SK-N-SH (cell line): ENCODE measurements around the gene CNTNAP2. TPM values are rescaled to one million over a fixed set of nuclear protein-coding genes. Genes with fewer than 3 reads are reported as not detected.

Experiments
- CTCF ChIA-PET: fragments of 300-600, 350-600 bp; formaldehyde crosslinking; extraction: SDS; loops from one replicate; lab custom pipeline; 2021; lab: Yijun Ruan, JAX
- POLR2A ChIA-PET: fragments of 350-600 bp; sonication (Branson Sonifier 250); formaldehyde crosslinking; extraction: SDS; loops from one replicate; lab custom pipeline; 2020; ENCODE audit warnings: antibody characterized with exemption, inconsistent platforms; lab: Yijun Ruan, JAX
- DNase-seq: peaks from one replicate; pipeline ENCODE4 v3.0.0; 2012
- H2AFZ ChIP-seq: fragments of 200-600 bp; sonication (generic); 2 replicates; pipeline ENCODE4 v1.8.1; 2016; ENCODE audit warnings: antibody characterized with exemption, mild to moderate bottlenecking, low read depth
- H3F3A ChIP-seq: fragments of 200-600 bp; sonication (generic); replicated peaks from 2 replicates; pipeline ENCODE3; 2016; ENCODE audit warnings: antibody characterized with exemption, mild to moderate bottlenecking; ENCODE audit not compliant: insufficient read depth
- H3K27ac ChIP-seq, 2 experiments: fragments of 200-500 bp in 1 of 2; fragments of 200-600 bp in 1 of 2; sonication (Bioruptor generic) in 1 of 2; sonication (generic), shearing (Covaris generic) in 1 of 2; 2 replicates each; pipeline versions ENCODE4 v1.5.1 to v1.6.1; 2014 to 2016; ENCODE audit warnings: low read depth in 2 of 2, inconsistent platforms in 1 of 2, low read length in 1 of 2, mild to moderate bottlenecking in 1 of 2, mixed read lengths in 1 of 2
- H3K27me3 ChIP-seq: fragments of 200-600 bp; sonication (generic), shearing (Covaris generic); 2 replicates; pipeline ENCODE4 v1.6.1; 2016; ENCODE audit warnings: mixed run types; ENCODE audit not compliant: insufficient read depth
- H3K36me3 ChIP-seq, 2 experiments: fragments of 200-500 bp in 1 of 2; fragments of 200-600 bp in 1 of 2; sonication (Bioruptor generic) in 1 of 2; sonication (generic) in 1 of 2; replicated peaks in 1 of 2; 2 replicates each; pipeline versions ENCODE3 to v1.5.1; 2014 to 2016; ENCODE audit warnings: low read length in 1 of 2, mild to moderate bottlenecking in 1 of 2; ENCODE audit not compliant: insufficient read depth in 2 of 2, control insufficient read depth in 1 of 2
- H3K4me1 ChIP-seq, 2 experiments: fragments of 200-500 bp in 1 of 2; fragments of 200-600 bp in 1 of 2; sonication (Bioruptor generic) in 1 of 2; sonication (generic), shearing (Covaris generic) in 1 of 2; 2 replicates each; pipeline versions ENCODE4 v1.5.1 to v1.6.1; 2014 to 2016; ENCODE audit warnings: low read depth in 1 of 2, low read length in 1 of 2, mixed run types in 1 of 2; ENCODE audit not compliant: insufficient read depth in 2 of 2, control insufficient read depth in 1 of 2
- H3K4me2 ChIP-seq: fragments of 200-600 bp; sonication (generic), shearing (Covaris generic); 2 replicates; pipeline ENCODE4 v1.6.1; 2017; ENCODE audit warnings: mixed run types
- H3K4me3 ChIP-seq, 2 experiments: fragments of 200-500 bp in 1 of 2; fragments of 200-600 bp in 1 of 2; sonication (Bioruptor generic) in 1 of 2; sonication (generic), shearing (Covaris generic) in 1 of 2; 2 replicates each; pipeline versions ENCODE4 v1.5.1 to v1.8.1; 2014 to 2016; ENCODE audit warnings: low read depth in 2 of 2, inconsistent platforms in 1 of 2, low read length in 1 of 2, mild to moderate bottlenecking in 1 of 2, mixed read lengths in 1 of 2, moderate library complexity in 1 of 2
- H3K79me2 ChIP-seq: fragments of 200-600 bp; sonication (generic); 2 replicates; pipeline ENCODE4 v1.8.1; 2017; ENCODE audit warnings: mild to moderate bottlenecking; ENCODE audit not compliant: insufficient read depth
- H3K9ac ChIP-seq: fragments of 200-600 bp; sonication (generic); 2 replicates; pipeline ENCODE4 v1.6.1; 2017; ENCODE audit warnings: mixed run types
- H3K9me2 ChIP-seq: fragments of 200-600 bp; sonication (generic); 2 replicates; pipeline ENCODE4 v1.6.1; 2017; ENCODE audit warnings: mixed run types
- H3K9me3 ChIP-seq: fragments of 200-600 bp; sonication (generic); 2 replicates; pipeline ENCODE4 v1.6.1; 2017; ENCODE audit warnings: mixed run types, mild to moderate bottlenecking, moderate library complexity
- H4K20me1 ChIP-seq: fragments of 200-600 bp; sonication (generic); 2 replicates; pipeline ENCODE4 v1.6.1; 2017; ENCODE audit warnings: mild to moderate bottlenecking, mixed run types; ENCODE audit not compliant: insufficient read depth
- CHD2 ChIP-seq: fragments of 150-350 bp; IDR thresholded peaks from 2 replicates; pipeline ENCODE4 v1.6.1; 2018; ENCODE audit warnings: low read length; ENCODE audit not compliant: partially characterized antibody
- EP300 ChIP-seq, 2 experiments: IDR thresholded peaks; 2 replicates each; pipeline versions ENCODE4 v1.4.0 to v1.6.1; 2012; ENCODE audit warnings: borderline replicate concordance in 1 of 2, low read depth in 1 of 2, low read length in 1 of 2
- EZH2phosphoT487 ChIP-seq: fragments of 200-600 bp; sonication (generic); IDR thresholded peaks from 2 replicates; pipeline ENCODE4 v1.6.1; 2017; ENCODE audit warnings: low read depth, mixed run types, mild to moderate bottlenecking, antibody characterized with exemption, moderate library complexity, borderline replicate concordance
- FOSL2 ChIP-seq: IDR thresholded peaks from 2 replicates; pipeline ENCODE4 v1.4.0; 2012; ENCODE audit warnings: low read depth, mild to moderate bottlenecking, moderate library complexity, borderline replicate concordance
- FOXM1 ChIP-seq: IDR thresholded peaks from 2 replicates; pipeline ENCODE4 v1.4.0; 2012; ENCODE audit warnings: low read depth, mild to moderate bottlenecking
- GABPA ChIP-seq: IDR thresholded peaks from 2 replicates; pipeline ENCODE4 v1.4.0; 2012; ENCODE audit warnings: low read depth, mild to moderate bottlenecking
- JUND ChIP-seq: IDR thresholded peaks from 2 replicates; pipeline ENCODE4 v1.4.0; 2012
- MEF2A ChIP-seq: IDR thresholded peaks from 2 replicates; pipeline ENCODE4 v1.4.0; 2012; ENCODE audit warnings: low read depth, borderline replicate concordance
- MXI1 ChIP-seq: IDR thresholded peaks from 2 replicates; pipeline ENCODE4 v1.6.1; 2012; ENCODE audit warnings: mild to moderate bottlenecking, low read depth, low read length, improper control_type of control experiment
- NFIC ChIP-seq: IDR thresholded peaks from 2 replicates; pipeline ENCODE4 v1.4.0; 2012; ENCODE audit warnings: borderline replicate concordance
- NRF1 ChIP-seq: IDR thresholded peaks from 2 replicates; pipeline ENCODE4 v1.6.1; 2012; ENCODE audit warnings: low read depth, mild to moderate bottlenecking, low read length
- POLR2AphosphoS5 ChIP-seq: IDR thresholded peaks from 2 replicates; pipeline ENCODE4 v1.6.1; 2012; ENCODE audit warnings: low read depth, low read length
- RCOR1 ChIP-seq: fragments of 150-350 bp; IDR thresholded peaks from 2 replicates; pipeline ENCODE4 v1.6.1; 2017; ENCODE audit warnings: antibody characterized with exemption, low read length
- RXRA ChIP-seq: IDR thresholded peaks from 2 replicates; pipeline ENCODE4 v1.4.0; 2012; ENCODE audit warnings: low read depth, mild to moderate bottlenecking, borderline replicate concordance
- TCF12 ChIP-seq: IDR thresholded peaks from 2 replicates; pipeline ENCODE4 v1.4.0; 2012
- TEAD4 ChIP-seq: IDR thresholded peaks from 2 replicates; pipeline ENCODE4 v1.4.0; 2012; ENCODE audit warnings: mild to moderate bottlenecking, borderline replicate concordance; ENCODE audit not compliant: insufficient read depth
- YY1 ChIP-seq: IDR thresholded peaks from 2 replicates; pipeline ENCODE4 v1.4.0; 2012; ENCODE audit warnings: low read depth, mild to moderate bottlenecking
- WGBS: methylation state at CpG from one replicate; pipeline ENCODE4 v1.1.6; 2017; ENCODE audit warnings: low lambda C conversion rate; 5-methylcytosine and 5-hydroxymethylcytosine counted together
- polyA plus RNA-seq, 3 experiments: library from polyadenylated mRNA; depleted of rRNA; stranded (reverse); fragments of >200 nt; gene quantifications; 2 replicates each; pipeline ENCODE4 v1.2.3, GENCODE V29; 2012
- TF ChIP-seq, protein P1 (sequence below): IDR thresholded peaks from 2 replicates; pipeline ENCODE4 v1.4.0; 2012; ENCODE audit warnings: low read depth
- TF ChIP-seq, protein P2 (sequence below): IDR thresholded peaks from 2 replicates; pipeline ENCODE4 v1.4.0; 2012; ENCODE audit warnings: low read depth, borderline replicate concordance
- TF ChIP-seq, protein P3 (sequence below): IDR thresholded peaks from 2 replicates; pipeline ENCODE4; 2012
- TF ChIP-seq, protein P4 (sequence below): IDR thresholded peaks from 2 replicates; pipeline ENCODE4 v1.4.0; 2012; ENCODE audit warnings: low read depth, borderline replicate concordance

The CNTNAP2 gene
- polyA plus RNA-seq, 1 of the 3 experiments (the other 2 are of a cell fraction), result 3.4 TPM

DNA sequence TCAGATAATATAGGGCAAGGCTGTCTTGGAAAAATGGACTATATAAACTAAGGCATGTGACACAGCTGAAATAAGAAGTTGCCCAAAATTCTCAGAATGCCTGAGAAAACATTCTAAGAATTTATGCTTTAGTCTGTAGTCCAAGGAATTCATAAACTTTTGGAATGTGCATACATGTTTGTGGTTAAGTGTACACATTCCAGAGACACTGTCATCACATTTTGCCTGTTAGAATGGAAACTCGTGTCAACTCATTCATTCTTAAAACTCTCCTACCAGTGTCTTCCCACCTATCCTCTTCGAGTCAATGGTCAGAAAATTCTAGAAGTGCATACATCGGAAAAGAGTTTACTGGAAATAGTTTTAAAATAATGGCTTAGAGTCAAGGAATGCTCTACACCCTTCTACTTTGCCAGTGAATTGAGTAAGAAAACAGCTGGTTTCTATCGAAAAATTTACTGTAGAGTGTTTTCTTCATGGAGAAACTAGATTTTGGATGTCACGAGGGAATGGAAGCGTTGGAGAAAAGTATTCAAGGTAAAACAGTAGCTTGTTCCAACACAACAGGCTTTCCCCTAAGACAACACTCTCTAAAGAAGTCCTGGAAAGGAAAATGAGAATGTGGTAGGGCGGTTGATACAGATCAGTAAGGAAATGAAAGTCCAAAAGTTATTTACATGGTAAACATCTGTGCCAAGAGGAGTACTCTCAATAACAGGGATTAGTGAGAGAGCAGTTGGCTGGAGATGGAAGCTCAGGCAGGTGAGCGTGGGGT, 1296.4 kb downstream of the CNTNAP2 start:
- WGBS, result 66% methylated on average over 8 of the region's 8 CpGs
- H3K9me3 ChIP-seq, result no peaks in the 10 kb centered on the region
- no peaks in the 10 kb centered on the region for H4K20me1 ChIP-seq
- no peak overlapping the region for H3K4me3 ChIP-seq
- H3K27me3 ChIP-seq, result no peaks in the 10 kb centered on the region
- peaks cover 16% of the 10 kb centered on the region for H3F3A ChIP-seq
- POLR2A ChIA-PET, result no interaction called here
- no peaks in the 10 kb centered on the region for H3K9me2 ChIP-seq
- TF ChIP-seq TCF12 (peak; percentile 95), NFIC (peak; percentile 83), TEAD4 (peak; percentile 99), EP300 (IDR thresholded peaks at IDR 0.05; ENCODE audit: borderline replicate concordance in 1 of 2, low read depth in 1 of 2, low read length in 1 of 2) (peak in 1 of 2 experiments; percentile 94; a peak in 3 of 4 replicates), RXRA (peak; percentile 64; the same call in 1 of the 2 replicates), MXI1 (no peak), YY1 (0 out of 2 replicates have a peak, but pooled peaks have one; percentile 20), RCOR1 (no peak), POLR2AphosphoS5 (peak; percentile 62), FOSL2 (peak; percentile 75), FOXM1 (peak; percentile 46; the same call in 1 of the 2 replicates), NRF1 (no peak), JUND (peak; percentile 82), GABPA (0 out of 2 replicates have a peak, but pooled peaks have one; percentile 34), EZH2phosphoT487 (no peak), MEF2A (peak; percentile 59; the same call in 1 of the 2 replicates), CHD2 (no peak)
- TF ChIP-seq, protein P1, sequence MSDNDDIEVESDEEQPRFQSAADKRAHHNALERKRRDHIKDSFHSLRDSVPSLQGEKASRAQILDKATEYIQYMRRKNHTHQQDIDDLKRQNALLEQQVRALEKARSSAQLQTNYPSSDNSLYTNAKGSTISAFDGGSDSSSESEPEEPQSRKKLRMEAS, result peak; percentile 86
- TF ChIP-seq, protein P2, sequence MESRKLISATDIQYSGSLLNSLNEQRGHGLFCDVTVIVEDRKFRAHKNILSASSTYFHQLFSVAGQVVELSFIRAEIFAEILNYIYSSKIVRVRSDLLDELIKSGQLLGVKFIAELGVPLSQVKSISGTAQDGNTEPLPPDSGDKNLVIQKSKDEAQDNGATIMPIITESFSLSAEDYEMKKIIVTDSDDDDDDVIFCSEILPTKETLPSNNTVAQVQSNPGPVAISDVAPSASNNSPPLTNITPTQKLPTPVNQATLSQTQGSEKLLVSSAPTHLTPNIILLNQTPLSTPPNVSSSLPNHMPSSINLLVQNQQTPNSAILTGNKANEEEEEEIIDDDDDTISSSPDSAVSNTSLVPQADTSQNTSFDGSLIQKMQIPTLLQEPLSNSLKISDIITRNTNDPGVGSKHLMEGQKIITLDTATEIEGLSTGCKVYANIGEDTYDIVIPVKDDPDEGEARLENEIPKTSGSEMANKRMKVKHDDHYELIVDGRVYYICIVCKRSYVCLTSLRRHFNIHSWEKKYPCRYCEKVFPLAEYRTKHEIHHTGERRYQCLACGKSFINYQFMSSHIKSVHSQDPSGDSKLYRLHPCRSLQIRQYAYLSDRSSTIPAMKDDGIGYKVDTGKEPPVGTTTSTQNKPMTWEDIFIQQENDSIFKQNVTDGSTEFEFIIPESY, result 0 out of 2 replicates have a peak, but pooled peaks have one; percentile 68
- TF ChIP-seq, protein P3, sequence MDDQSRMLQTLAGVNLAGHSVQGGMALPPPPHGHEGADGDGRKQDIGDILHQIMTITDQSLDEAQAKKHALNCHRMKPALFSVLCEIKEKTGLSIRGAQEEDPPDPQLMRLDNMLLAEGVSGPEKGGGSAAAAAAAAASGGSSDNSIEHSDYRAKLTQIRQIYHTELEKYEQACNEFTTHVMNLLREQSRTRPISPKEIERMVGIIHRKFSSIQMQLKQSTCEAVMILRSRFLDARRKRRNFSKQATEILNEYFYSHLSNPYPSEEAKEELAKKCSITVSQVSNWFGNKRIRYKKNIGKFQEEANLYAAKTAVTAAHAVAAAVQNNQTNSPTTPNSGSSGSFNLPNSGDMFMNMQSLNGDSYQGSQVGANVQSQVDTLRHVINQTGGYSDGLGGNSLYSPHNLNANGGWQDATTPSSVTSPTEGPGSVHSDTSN, result peak; percentile 83
- TF ChIP-seq, protein P4, sequence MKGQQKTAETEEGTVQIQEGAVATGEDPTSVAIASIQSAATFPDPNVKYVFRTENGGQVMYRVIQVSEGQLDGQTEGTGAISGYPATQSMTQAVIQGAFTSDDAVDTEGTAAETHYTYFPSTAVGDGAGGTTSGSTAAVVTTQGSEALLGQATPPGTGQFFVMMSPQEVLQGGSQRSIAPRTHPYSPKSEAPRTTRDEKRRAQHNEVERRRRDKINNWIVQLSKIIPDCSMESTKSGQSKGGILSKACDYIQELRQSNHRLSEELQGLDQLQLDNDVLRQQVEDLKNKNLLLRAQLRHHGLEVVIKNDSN, result 0 out of 2 replicates have a peak, but pooled peaks have one; percentile 3
- H3K79me2 ChIP-seq, result no peaks in the 10 kb centered on the region
- H3K4me2 ChIP-seq, result no peak overlapping the region; the same call in 1 of the 2 replicates
- H3K36me3 ChIP-seq, result no peaks in the 10 kb centered on the region
- peaks cover 4 to 30% of the 10 kb centered on the region in 2 experiments for H3K4me1 ChIP-seq
- H3K27ac ChIP-seq, result peak overlapping the region; percentile 51 to 72; a peak in 3 of 4 replicates
- DNase-seq, result no peak
- CTCF ChIA-PET, result interaction anchor here (0.6 to 2.0 kb wide), 3 partner anchors 12 to 1294 kb away, joined by 3 to 8 read pairs (median 3); no protein-coding TSS in a partner anchor
- peak overlapping the region; percentile 39 for H3K9ac ChIP-seq
- H2AFZ ChIP-seq, result peak overlapping the region; percentile 56; the same call in 1 of the 2 replicates
